ENCODE data around the gene RHO.

The RHO gene

DNA sequence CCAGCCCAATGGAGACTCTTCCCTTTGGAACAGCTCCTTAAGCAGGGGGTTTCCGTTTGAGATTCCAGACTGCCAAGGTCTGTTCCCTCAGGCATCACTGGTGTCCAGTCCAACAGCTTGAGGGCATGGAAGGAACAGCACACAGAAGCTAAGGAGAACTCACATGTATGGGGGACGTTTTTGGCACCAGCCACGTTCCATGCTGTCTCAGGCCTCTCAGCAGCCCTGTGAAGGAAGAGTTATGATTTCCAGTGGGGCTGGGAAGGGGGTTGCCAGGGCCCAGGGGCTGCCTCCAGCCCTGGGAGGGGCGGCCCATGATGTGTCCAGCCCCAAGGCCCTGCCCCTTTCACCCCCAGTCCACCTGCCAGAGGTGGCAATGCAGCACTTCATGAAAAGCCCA lies 7.5 kb upstream of the RHO start:
- no peak overlapping the region for H4K91ac ChIP-seq (ENCODE audit: low read length)
- no peak overlapping the region for H3K4me2 ChIP-seq (ENCODE audit: low read length, poor library complexity, severe bottlenecking)
- H3K4ac ChIP-seq (ENCODE audit: low read depth in 1 of 2, low read length in 2 of 2) = no peak overlapping the region
- no peak overlapping the region for H2AK5ac ChIP-seq (ENCODE audit: low read length, severe bottlenecking)
- H2AFZ ChIP-seq (ENCODE audit: low read depth, low read length) = no peak overlapping the region
- no peak overlapping the region for H3K18ac ChIP-seq (ENCODE audit: low read depth in 1 of 2, low read length in 2 of 2)
- H2BK5ac ChIP-seq (ENCODE audit: low read depth, low read length, poor library complexity, severe bottlenecking) = no peak overlapping the region
- peaks cover 7% of the 10 kb centered on the region for H3K4me1 ChIP-seq (ENCODE audit: control insufficient read depth, insufficient read depth, low read depth, low read length)
- no peak overlapping the region for H2BK15ac ChIP-seq (ENCODE audit: low read depth, poor library complexity, severe bottlenecking)
- no peak overlapping the region for H3K9ac ChIP-seq (ENCODE audit: low read length)
- H3K27ac ChIP-seq (ENCODE audit: low read length, poor library complexity, severe bottlenecking) = no peak overlapping the region
- no peak for DNase-seq
- H3K36me3 ChIP-seq (ENCODE audit: control insufficient read depth in 1 of 2, insufficient read depth in 2 of 2, low read depth in 1 of 2, low read length in 2 of 2) = peaks cover 13 to 42% of the 10 kb centered on the region in 2 experiments
- no peak overlapping the region for H2BK12ac ChIP-seq (ENCODE audit: low read length in 2 of 2)
- peak overlapping the region in 1 of 2 experiments; percentile 41 for H3K14ac ChIP-seq (ENCODE audit: low read length in 2 of 2)
- 82% methylated on average over 4 of the region's 4 CpGs for WGBS
- no peak overlapping the region for H3K23ac ChIP-seq (ENCODE audit: low read length in 2 of 2)
- H3K9me3 ChIP-seq (ENCODE audit: control insufficient read depth, low read length) = no peaks in the 10 kb centered on the region
- no peak overlapping the region for H3K4me3 ChIP-seq (ENCODE audit: insufficient read depth in 1 of 2, low read depth in 1 of 2, low read length in 2 of 2)
- H2BK120ac ChIP-seq (ENCODE audit: low read depth, low read length) = no peak overlapping the region
- no peak overlapping the region for H4K8ac ChIP-seq (ENCODE audit: low read length)
- no peaks in the 10 kb centered on the region for H3K27me3 ChIP-seq (ENCODE audit: control insufficient read depth in 1 of 2, insufficient read depth in 1 of 2, low read length in 2 of 2)
- H3K79me1 ChIP-seq (replicated peaks; ENCODE audit: low read length, poor library complexity, severe bottlenecking) = no peaks in the 10 kb centered on the region

DNA sequence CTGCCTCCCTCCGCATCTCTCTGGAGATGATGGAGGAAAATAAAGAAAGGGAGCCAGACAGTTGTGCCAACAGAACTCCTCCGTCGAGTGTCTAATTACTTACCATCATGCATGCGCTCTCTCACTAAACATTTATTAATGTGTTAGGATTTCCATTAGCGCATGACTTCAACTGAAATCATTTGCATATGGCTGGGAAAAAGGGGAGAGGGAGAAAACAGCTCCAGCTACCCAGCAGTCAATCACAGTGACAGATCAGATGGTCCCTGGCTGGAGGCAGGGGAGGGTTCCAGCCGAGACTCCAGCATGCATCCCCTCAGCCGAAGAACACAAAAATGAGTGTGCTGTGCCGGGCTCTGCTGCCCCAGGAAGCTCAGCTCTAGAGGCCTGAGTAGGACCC lies 6.8 kb upstream of the RHO start:
- no peak overlapping the region for H3K4me2 ChIP-seq (ENCODE audit: low read length, poor library complexity, severe bottlenecking)
- no peaks in the 10 kb centered on the region for H3K27me3 ChIP-seq (ENCODE audit: control insufficient read depth in 1 of 2, insufficient read depth in 1 of 2, low read length in 2 of 2)
- H3K4ac ChIP-seq (ENCODE audit: low read depth in 1 of 2, low read length in 2 of 2) = no peak overlapping the region
- peaks cover 13 to 36% of the 10 kb centered on the region in 2 experiments for H3K36me3 ChIP-seq (ENCODE audit: control insufficient read depth in 1 of 2, insufficient read depth in 2 of 2, low read depth in 1 of 2, low read length in 2 of 2)
- no peak overlapping the region for H2BK5ac ChIP-seq (ENCODE audit: low read depth, low read length, poor library complexity, severe bottlenecking)
- H2AFZ ChIP-seq (ENCODE audit: low read depth, low read length) = no peak overlapping the region
- H2BK12ac ChIP-seq (ENCODE audit: low read length in 2 of 2) = no peak overlapping the region
- no peak overlapping the region for H3K9ac ChIP-seq (ENCODE audit: low read length)
- 80% methylated on average over 7 of the region's 8 CpGs for WGBS
- no peak overlapping the region for H2BK15ac ChIP-seq (ENCODE audit: low read depth, poor library complexity, severe bottlenecking)
- DNase-seq = no peak
- no peaks in the 10 kb centered on the region for H3K79me1 ChIP-seq (replicated peaks; ENCODE audit: low read length, poor library complexity, severe bottlenecking)
- H4K8ac ChIP-seq (ENCODE audit: low read length) = no peak overlapping the region
- H4K91ac ChIP-seq (ENCODE audit: low read length) = no peak overlapping the region
- H3K9me3 ChIP-seq (ENCODE audit: control insufficient read depth, low read length) = no peaks in the 10 kb centered on the region
- no peak overlapping the region for H3K14ac ChIP-seq (ENCODE audit: low read length in 2 of 2)
- H3K18ac ChIP-seq (ENCODE audit: low read depth in 1 of 2, low read length in 2 of 2) = no peak overlapping the region
- no peak overlapping the region for H2BK120ac ChIP-seq (ENCODE audit: low read depth, low read length)
- no peak overlapping the region for H3K4me3 ChIP-seq (ENCODE audit: insufficient read depth in 1 of 2, low read depth in 1 of 2, low read length in 2 of 2)
- no peak overlapping the region for H2AK5ac ChIP-seq (ENCODE audit: low read length, severe bottlenecking)
- H3K27ac ChIP-seq (ENCODE audit: low read length, poor library complexity, severe bottlenecking) = no peak overlapping the region
- H3K23ac ChIP-seq (ENCODE audit: low read length in 2 of 2) = no peak overlapping the region
- H3K4me1 ChIP-seq (ENCODE audit: control insufficient read depth, insufficient read depth, low read depth, low read length) = peaks cover 13% of the 10 kb centered on the region

DNA sequence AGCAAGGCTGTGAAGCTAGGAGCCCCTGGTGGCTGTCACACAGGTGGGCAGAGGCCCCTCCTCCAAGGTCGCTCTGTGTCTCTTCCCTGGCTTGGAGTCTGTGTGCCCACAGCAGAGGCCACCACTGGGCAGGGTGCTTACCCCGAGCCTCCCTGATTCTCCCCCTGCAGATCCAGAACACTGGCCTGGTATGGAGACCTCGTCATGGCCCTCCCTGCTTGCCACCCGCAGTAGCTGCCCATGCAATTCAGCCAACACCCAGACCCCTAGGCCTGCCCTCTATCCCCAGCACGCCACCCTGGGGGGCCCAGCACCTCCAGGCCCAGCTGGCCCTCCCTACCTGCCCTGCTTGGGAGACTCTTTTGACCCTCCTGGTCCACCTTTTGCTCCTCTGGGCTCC lies 5.5 kb upstream of the RHO start:
- H3K27ac ChIP-seq (ENCODE audit: low read length, poor library complexity, severe bottlenecking) = no peak overlapping the region
- no peak overlapping the region for H3K18ac ChIP-seq (ENCODE audit: low read depth in 1 of 2, low read length in 2 of 2)
- H2BK15ac ChIP-seq (ENCODE audit: low read depth, poor library complexity, severe bottlenecking) = no peak overlapping the region
- H4K8ac ChIP-seq (ENCODE audit: low read length) = no peak overlapping the region
- H3K14ac ChIP-seq (ENCODE audit: low read length in 2 of 2) = peak overlapping the region in 1 of 2 experiments; percentile 39
- H3K79me1 ChIP-seq (replicated peaks; ENCODE audit: low read length, poor library complexity, severe bottlenecking) = no peaks in the 10 kb centered on the region
- no peak overlapping the region for H4K91ac ChIP-seq (ENCODE audit: low read length)
- no peaks in the 10 kb centered on the region for H3K27me3 ChIP-seq (ENCODE audit: control insufficient read depth in 1 of 2, insufficient read depth in 1 of 2, low read length in 2 of 2)
- WGBS = 92% methylated on average over 5 of the region's 5 CpGs
- peaks cover 16% of the 10 kb centered on the region for H3K4me1 ChIP-seq (ENCODE audit: control insufficient read depth, insufficient read depth, low read depth, low read length)
- no peak overlapping the region for H2BK5ac ChIP-seq (ENCODE audit: low read depth, low read length, poor library complexity, severe bottlenecking)
- H2BK12ac ChIP-seq (ENCODE audit: low read length in 2 of 2) = no peak overlapping the region
- H3K4me2 ChIP-seq (ENCODE audit: low read length, poor library complexity, severe bottlenecking) = no peak overlapping the region
- H3K4me3 ChIP-seq (ENCODE audit: insufficient read depth in 1 of 2, low read depth in 1 of 2, low read length in 2 of 2) = no peak overlapping the region
- no peaks in the 10 kb centered on the region for H3K9me3 ChIP-seq (ENCODE audit: control insufficient read depth, low read length)
- no peak overlapping the region for H2AK5ac ChIP-seq (ENCODE audit: low read length, severe bottlenecking)
- H2BK120ac ChIP-seq (ENCODE audit: low read depth, low read length) = no peak overlapping the region
- DNase-seq = no peak
- H3K23ac ChIP-seq (ENCODE audit: low read length in 2 of 2) = no peak overlapping the region
- H3K36me3 ChIP-seq (ENCODE audit: control insufficient read depth in 1 of 2, insufficient read depth in 2 of 2, low read depth in 1 of 2, low read length in 2 of 2) = peaks cover 9 to 24% of the 10 kb centered on the region in 2 experiments
- no peak overlapping the region for H3K4ac ChIP-seq (ENCODE audit: low read depth in 1 of 2, low read length in 2 of 2)
- no peak overlapping the region for H2AFZ ChIP-seq (ENCODE audit: low read depth, low read length)
- no peak overlapping the region for H3K9ac ChIP-seq (ENCODE audit: low read length)

GRCh38 chr3:129524081-129524480 lies 4.4 kb upstream of the RHO start:
- Histone ChIP-seq H3K4ac (ENCODE audit: low read depth in 1 of 2, low read length in 2 of 2) (no peak overlapping the region), H3K23ac (ENCODE audit: low read length in 2 of 2) (no peak overlapping the region), H3K4me1 (ENCODE audit: control insufficient read depth, insufficient read depth, low read depth, low read length) (peaks cover 20% of the 10 kb centered on the region), H3K18ac (ENCODE audit: low read depth in 1 of 2, low read length in 2 of 2) (no peak overlapping the region), H2AK5ac (ENCODE audit: low read length, severe bottlenecking) (no peak overlapping the region), H3K9ac (ENCODE audit: low read length) (no peak overlapping the region), H3K27ac (ENCODE audit: low read length, poor library complexity, severe bottlenecking) (no peak overlapping the region), H3K36me3 (ENCODE audit: control insufficient read depth in 1 of 2, insufficient read depth in 2 of 2, low read depth in 1 of 2, low read length in 2 of 2) (peaks cover 6 to 13% of the 10 kb centered on the region in 2 experiments), H3K4me2 (ENCODE audit: low read length, poor library complexity, severe bottlenecking) (no peak overlapping the region), H2BK15ac (ENCODE audit: low read depth, poor library complexity, severe bottlenecking) (no peak overlapping the region), H3K79me1 (replicated peaks; ENCODE audit: low read length, poor library complexity, severe bottlenecking) (no peaks in the 10 kb centered on the region), H2BK12ac (ENCODE audit: low read length in 2 of 2) (no peak overlapping the region), H3K14ac (ENCODE audit: low read length in 2 of 2) (no peak overlapping the region), H4K91ac (ENCODE audit: low read length) (no peak overlapping the region), H2BK120ac (ENCODE audit: low read depth, low read length) (no peak overlapping the region), H3K4me3 (ENCODE audit: insufficient read depth in 1 of 2, low read depth in 1 of 2, low read length in 2 of 2) (no peak overlapping the region), H2BK5ac (ENCODE audit: low read depth, low read length, poor library complexity, severe bottlenecking) (no peak overlapping the region), H4K8ac (ENCODE audit: low read length) (no peak overlapping the region), H3K9me3 (ENCODE audit: control insufficient read depth, low read length) (no peaks in the 10 kb centered on the region), H2AFZ (ENCODE audit: low read depth, low read length) (no peak overlapping the region), H3K27me3 (ENCODE audit: control insufficient read depth in 1 of 2, insufficient read depth in 1 of 2, low read length in 2 of 2) (no peaks in the 10 kb centered on the region)
- no peak for DNase-seq
- WGBS = 95% methylated on average over 3 of the region's 4 CpGs

All from mesenchymal stem cell (in vitro differentiated cells and primary cell).